ENCODE data around the gene KNCN. TPM values are rescaled to one million over a fixed set of nuclear protein-coding genes. Genes with fewer than 3 reads are reported as not detected.

KNCN gene
- not detected in 2 replicates for polyA plus RNA-seq (2011; rRNA removed)
- not detected in 2 replicates for polyA minus RNA-seq (2011; rRNA and poly(A)+ RNA removed)

DNA sequence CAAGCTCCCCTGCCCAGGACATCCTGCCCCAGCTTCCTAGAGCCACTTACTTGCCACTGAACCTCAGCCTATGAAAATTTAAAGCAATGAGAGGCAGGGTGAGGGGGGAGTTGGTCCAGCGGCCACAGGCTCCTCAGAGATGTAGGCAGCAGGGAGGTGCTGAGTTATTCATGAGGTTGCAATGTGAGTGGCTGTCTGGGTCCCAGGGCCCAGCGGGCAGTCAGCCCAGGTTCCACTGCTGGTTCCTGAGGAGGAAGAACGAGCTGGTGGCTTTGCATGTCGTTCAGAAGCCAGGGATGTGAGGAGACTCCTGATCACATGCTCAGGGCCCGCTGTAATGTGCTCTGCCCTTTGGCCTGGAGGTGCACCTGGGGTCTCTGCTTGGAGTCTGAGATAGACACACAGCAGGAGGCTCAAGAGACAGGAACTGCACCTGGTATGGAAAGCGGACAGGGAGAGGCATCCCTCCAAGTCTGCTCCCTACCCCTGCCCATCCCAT is at the start of gene KNCN:
KNCN (minus strand) TSS at position 51 of the 499 bp plus-strand sequence. CDS start 432 bp downstream, outside the sequence.
- CTCF ChIA-PET = interaction anchor here (5.0 kb wide), 1 partner anchor 105 kb away, joined by 34 read pairs; no protein-coding TSS in a partner anchor
- no peak for DNase-seq (ENCODE audit: low read depth, low spot score)
- Histone ChIP-seq H3K27ac (ENCODE audit: low read depth, low read length) (no peak within 1 kb of the TSS), H3K27me3 (ENCODE audit: control insufficient read depth, insufficient read depth, low read length) (peaks cover 35% of the 10 kb centered on the region), H3K4me3 (ENCODE audit: low read depth, low read length) (no peak within 1 kb of the TSS), H3K9me3 (ENCODE audit: control insufficient read depth, insufficient read depth, low read length) (no peaks in the 10 kb centered on the region; the same call in 1 of the 2 replicates)
- POLR2A ChIA-PET = no interaction called here
- TF ChIP-seq, protein P1, sequence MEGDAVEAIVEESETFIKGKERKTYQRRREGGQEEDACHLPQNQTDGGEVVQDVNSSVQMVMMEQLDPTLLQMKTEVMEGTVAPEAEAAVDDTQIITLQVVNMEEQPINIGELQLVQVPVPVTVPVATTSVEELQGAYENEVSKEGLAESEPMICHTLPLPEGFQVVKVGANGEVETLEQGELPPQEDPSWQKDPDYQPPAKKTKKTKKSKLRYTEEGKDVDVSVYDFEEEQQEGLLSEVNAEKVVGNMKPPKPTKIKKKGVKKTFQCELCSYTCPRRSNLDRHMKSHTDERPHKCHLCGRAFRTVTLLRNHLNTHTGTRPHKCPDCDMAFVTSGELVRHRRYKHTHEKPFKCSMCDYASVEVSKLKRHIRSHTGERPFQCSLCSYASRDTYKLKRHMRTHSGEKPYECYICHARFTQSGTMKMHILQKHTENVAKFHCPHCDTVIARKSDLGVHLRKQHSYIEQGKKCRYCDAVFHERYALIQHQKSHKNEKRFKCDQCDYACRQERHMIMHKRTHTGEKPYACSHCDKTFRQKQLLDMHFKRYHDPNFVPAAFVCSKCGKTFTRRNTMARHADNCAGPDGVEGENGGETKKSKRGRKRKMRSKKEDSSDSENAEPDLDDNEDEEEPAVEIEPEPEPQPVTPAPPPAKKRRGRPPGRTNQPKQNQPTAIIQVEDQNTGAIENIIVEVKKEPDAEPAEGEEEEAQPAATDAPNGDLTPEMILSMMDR (IDR thresholded peaks at IDR 0.05; ENCODE audit: low read depth, low read length) = no peak

DNA sequence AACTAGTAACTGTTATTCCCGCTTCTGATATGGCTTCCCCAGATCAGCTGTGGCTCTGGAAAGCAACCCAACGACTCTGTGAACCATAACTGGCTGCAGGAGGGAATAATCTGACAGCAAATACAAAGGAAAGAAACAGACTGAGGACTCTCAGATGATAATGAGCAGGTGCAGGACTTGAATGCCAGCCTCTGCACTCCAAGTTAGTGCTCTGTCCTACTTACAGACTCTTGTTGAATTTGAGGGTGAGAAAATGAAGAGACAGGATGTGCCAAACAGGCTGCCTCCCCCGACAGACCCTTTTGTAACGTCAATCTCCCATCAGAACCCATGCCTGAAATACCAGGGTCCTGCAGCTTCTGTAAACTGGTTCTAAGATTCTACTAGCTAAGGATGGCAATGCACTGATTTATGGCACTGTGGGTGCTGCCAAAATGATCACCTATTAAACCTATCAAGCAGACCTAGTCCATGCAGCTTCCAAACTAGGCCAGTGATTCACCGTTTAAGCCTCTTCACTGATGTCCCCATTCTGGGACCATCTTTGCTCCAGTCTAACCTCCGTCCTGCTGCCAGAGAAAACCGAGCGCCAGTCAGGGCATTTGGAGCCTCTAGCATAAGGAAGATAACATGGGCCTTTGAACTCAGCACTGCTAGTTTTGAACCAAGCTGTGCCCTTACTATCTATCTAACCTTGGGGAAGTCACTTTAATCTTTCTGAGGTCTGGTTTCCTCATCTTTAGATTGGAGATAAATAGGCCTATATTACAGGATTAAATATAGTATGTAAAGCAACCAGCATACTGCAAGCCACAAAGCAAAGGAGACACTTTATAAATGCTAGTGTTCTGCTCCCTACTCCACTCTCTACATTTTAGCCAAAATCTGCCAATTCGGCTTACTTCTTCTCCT is 47.9 kb upstream of the KNCN start:
- no peaks in the 10 kb centered on the region; the same call in 1 of the 2 replicates for H3K9me3 ChIP-seq (ENCODE audit: control insufficient read depth, insufficient read depth, low read length)
- H3K4me3 ChIP-seq (ENCODE audit: low read depth, low read length) = no peak overlapping the region
- DNase-seq (ENCODE audit: low read depth, low spot score) = no peak
- TF ChIP-seq, protein P1 (IDR thresholded peaks at IDR 0.05; ENCODE audit: low read depth, low read length) = no peak
- H3K27me3 ChIP-seq (ENCODE audit: control insufficient read depth, insufficient read depth, low read length) = no peaks in the 10 kb centered on the region
- CTCF ChIA-PET = interaction anchor here (1.3 to 1.6 kb wide), 2 partner anchors 66 to 127 kb away, joined by 3 read pairs; no protein-coding TSS in a partner anchor
- POLR2A ChIA-PET = no interaction called here
- no peak overlapping the region for H3K27ac ChIP-seq (ENCODE audit: low read depth, low read length)

GRCh38 chr1:46596846-46597245 is 45.4 kb upstream of the KNCN start:
- CTCF ChIA-PET = interaction anchor here (0.6 kb wide), 1 partner anchor 119 kb away, joined by 3 read pairs; no protein-coding TSS in a partner anchor
- H3K4me3 ChIP-seq (ENCODE audit: low read depth, low read length) = no peak overlapping the region
- TF ChIP-seq, protein P1 (IDR thresholded peaks at IDR 0.05; ENCODE audit: low read depth, low read length) = no peak
- no peak for DNase-seq (ENCODE audit: low read depth, low spot score)
- H3K27ac ChIP-seq (ENCODE audit: low read depth, low read length) = no peak overlapping the region
- no peaks in the 10 kb centered on the region for H3K9me3 ChIP-seq (ENCODE audit: control insufficient read depth, insufficient read depth, low read length)
- POLR2A ChIA-PET = no interaction called here
- H3K27me3 ChIP-seq (ENCODE audit: control insufficient read depth, insufficient read depth, low read length) = no peaks in the 10 kb centered on the region

- no peaks in the 10 kb centered on the region for H3K27me3 ChIP-seq (ENCODE audit: control insufficient read depth, insufficient read depth, low read length)
- no peak for DNase-seq (ENCODE audit: low read depth, low spot score)
- no peaks in the 10 kb centered on the region for H3K9me3 ChIP-seq (ENCODE audit: control insufficient read depth, insufficient read depth, low read length)
- H3K4me3 ChIP-seq (ENCODE audit: low read depth, low read length) = no peak overlapping the region
- H3K27ac ChIP-seq (ENCODE audit: low read depth, low read length) = no peak overlapping the region
- TF ChIP-seq, protein P1 (IDR thresholded peaks at IDR 0.05; ENCODE audit: low read depth, low read length) = no peak
- POLR2A ChIA-PET = no interaction called here
- CTCF ChIA-PET = no interaction called here
Observed at GRCh38 chr1:46596036-46596435, 44.6 kb upstream of the KNCN start.

DNA sequence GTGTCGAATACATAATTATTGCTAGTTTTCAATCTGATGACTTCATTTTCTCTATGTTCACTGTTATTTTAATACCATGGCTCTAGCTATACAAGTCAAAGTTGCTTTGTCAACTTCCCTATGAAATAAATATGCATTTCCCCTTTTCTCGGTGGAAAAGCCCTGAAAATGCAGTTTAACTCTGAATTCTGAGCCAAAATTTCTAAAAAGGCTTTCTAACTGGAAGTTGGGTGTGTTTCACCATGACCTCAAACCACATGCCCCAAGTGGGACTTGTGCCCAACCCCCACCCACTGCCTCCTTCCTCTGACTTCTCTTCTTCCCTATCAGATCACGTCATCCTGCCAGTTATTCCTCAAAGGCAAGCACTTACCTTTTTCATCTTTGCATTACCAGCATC is 43.7 kb upstream of the KNCN start:
- CTCF ChIA-PET = interaction anchor here (0.6 kb wide), 1 partner anchor 109 kb away, joined by 3 read pairs; no protein-coding TSS in a partner anchor
- POLR2A ChIA-PET = no interaction called here
- Histone ChIP-seq H3K27me3 (ENCODE audit: control insufficient read depth, insufficient read depth, low read length) (no peaks in the 10 kb centered on the region), H3K9me3 (ENCODE audit: control insufficient read depth, insufficient read depth, low read length) (no peaks in the 10 kb centered on the region; the same call in 1 of the 2 replicates), H3K27ac (ENCODE audit: low read depth, low read length) (no peak overlapping the region), H3K4me3 (ENCODE audit: low read depth, low read length) (no peak overlapping the region)
- no peak for DNase-seq (ENCODE audit: low read depth, low spot score)
- TF ChIP-seq, protein P1 (IDR thresholded peaks at IDR 0.05; ENCODE audit: low read depth, low read length) = no peak

Data from AG04450 (cell line).